AG09309 (cell line): ENCODE results near the gene TRIM24.

Experiments used
- DNase-seq: peaks from one replicate; pipeline ENCODE4 v3.0.0-alpha.2; 2010; ENCODE audit warnings: low read depth
- H3K4me3 ChIP-seq: 2 replicates; pipeline ENCODE4 v1.5.1; 2011; ENCODE audit warnings: mild to moderate bottlenecking, low read depth, low read length, moderate library complexity; ENCODE audit not compliant: control insufficient read depth
- TF ChIP-seq, protein P1 (sequence below): IDR thresholded peaks from 2 replicates; pipeline ENCODE4 v1.5.1; 2011; ENCODE audit warnings: mild to moderate bottlenecking, low read depth, low read length, inconsistent platforms; ENCODE audit not compliant: insufficient read depth, control insufficient read depth; ENCODE audit errors: missing control alignments

The TRIM24 gene

DNA sequence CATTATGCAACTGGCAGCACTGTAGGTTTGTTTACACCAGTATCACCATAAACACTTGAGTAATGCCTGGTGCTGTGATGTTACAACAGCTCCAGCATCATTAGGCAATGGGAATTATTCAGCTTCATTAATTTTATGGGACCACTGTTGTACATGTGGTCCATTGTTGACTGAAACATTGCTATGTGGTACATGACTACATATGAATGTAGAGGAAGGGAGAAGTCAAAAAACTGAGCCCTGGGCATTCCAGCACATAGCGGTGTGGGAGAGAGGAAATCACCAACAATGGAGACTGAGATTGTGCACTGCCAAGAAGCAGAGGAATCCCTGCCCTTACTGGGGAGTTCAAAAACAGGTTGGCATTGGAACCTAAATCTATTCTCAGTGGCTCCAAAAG lies 89.0 kb downstream of the TRIM24 start:
- no peak overlapping the region for H3K4me3 ChIP-seq
- no peak for DNase-seq
- TF ChIP-seq, protein P1, sequence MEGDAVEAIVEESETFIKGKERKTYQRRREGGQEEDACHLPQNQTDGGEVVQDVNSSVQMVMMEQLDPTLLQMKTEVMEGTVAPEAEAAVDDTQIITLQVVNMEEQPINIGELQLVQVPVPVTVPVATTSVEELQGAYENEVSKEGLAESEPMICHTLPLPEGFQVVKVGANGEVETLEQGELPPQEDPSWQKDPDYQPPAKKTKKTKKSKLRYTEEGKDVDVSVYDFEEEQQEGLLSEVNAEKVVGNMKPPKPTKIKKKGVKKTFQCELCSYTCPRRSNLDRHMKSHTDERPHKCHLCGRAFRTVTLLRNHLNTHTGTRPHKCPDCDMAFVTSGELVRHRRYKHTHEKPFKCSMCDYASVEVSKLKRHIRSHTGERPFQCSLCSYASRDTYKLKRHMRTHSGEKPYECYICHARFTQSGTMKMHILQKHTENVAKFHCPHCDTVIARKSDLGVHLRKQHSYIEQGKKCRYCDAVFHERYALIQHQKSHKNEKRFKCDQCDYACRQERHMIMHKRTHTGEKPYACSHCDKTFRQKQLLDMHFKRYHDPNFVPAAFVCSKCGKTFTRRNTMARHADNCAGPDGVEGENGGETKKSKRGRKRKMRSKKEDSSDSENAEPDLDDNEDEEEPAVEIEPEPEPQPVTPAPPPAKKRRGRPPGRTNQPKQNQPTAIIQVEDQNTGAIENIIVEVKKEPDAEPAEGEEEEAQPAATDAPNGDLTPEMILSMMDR = no peak

GRCh38 chr7:138550337-138550736 lies 90.3 kb downstream of the TRIM24 start:
- H3K4me3 ChIP-seq = no peak overlapping the region
- no peak for DNase-seq
- TF ChIP-seq, protein P1 = no peak

GRCh38 chr7:138551102-138551501 lies 91.0 kb downstream of the TRIM24 start:
- H3K4me3 ChIP-seq = no peak overlapping the region
- TF ChIP-seq, protein P1 = no peak
- no peak for DNase-seq

DNA sequence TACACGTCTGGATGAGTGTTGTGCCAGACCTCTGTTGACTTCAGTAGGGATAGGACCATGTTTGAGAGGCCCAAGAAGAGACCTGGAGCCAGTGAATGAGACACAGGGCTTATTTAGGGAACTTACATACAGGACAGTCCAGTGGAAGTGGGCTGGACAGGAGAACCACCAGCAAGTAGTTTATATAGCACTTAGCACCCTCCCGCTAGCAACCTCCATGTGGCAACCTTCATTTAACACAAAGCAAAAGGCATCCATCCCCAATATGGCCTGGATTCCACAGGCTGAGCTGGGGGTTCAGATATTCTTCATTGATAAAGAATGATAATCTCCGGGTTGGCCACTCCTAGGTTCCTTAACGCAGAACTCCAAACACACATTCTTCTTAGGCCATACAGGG lies 93.7 kb downstream of the TRIM24 start:
- no peak overlapping the region for H3K4me3 ChIP-seq
- TF ChIP-seq, protein P1 = no peak

DNA sequence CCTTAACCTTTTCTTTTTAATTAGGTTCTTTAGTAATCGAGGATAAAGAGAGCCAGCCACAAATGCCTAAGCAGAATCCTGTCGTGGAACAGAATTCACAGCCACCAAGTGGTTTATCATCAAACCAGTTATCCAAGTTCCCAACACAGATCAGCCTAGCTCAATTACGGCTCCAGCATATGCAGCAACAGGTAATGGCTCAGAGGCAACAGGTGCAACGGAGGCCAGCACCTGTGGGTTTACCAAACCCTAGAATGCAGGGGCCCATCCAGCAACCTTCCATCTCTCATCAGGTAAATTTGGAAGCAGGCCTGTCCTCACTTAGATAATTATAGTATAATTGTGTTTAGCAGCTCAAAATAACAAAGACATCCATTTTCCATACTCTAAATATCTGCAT lies 94.6 kb downstream of the TRIM24 start:
- TF ChIP-seq, protein P1 = no peak
- DNase-seq = no peak
- no peak overlapping the region for H3K4me3 ChIP-seq

More for the DNA sequence above, 93.7 kb downstream of the TRIM24 start:
- DNase-seq = no peak

DNA sequence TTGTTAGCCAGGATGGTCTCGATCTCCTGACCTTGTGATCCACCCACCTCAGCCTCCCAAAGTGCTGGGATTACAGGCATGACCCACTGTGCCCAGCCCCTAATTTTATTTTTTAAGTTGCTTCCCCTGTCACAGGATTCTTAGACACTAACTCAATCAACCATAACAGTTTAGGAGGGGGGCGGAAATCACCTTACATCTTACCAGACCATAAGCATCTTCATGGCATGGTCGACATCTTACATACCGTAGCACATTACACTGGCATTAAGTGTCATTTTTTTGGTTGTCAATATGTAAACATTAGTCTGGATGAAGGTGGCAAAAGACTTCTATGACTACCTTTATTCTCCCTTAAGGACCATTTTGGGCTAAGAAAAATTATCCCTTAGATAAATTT lies 95.6 kb downstream of the TRIM24 start:
- TF ChIP-seq, protein P1 = no peak
- no peak for DNase-seq
- H3K4me3 ChIP-seq = no peak overlapping the region
